Glutamatergic neuron (in vitro differentiated cells): ENCODE measurements around the gene PLN. TPM values are rescaled to one million over a fixed set of nuclear protein-coding genes. Genes with fewer than 3 reads are reported as not detected.

Source experiments
- DNase-seq: peaks from one replicate; pipeline ENCODE4 v3.0.0; 2022
- H3K27ac Mint-ChIP-seq: one replicate; pipeline ENCODE4 v1.8.0; 2020; ENCODE audit warnings: mild to moderate bottlenecking, mixed read lengths, inconsistent platforms; ENCODE audit not compliant: unreplicated experiment
- H3K27me3 Mint-ChIP-seq: one replicate; pipeline ENCODE4 v1.8.0; 2020; ENCODE audit warnings: mild to moderate bottlenecking, moderate library complexity, mixed read lengths, inconsistent platforms; ENCODE audit not compliant: unreplicated experiment
- H3K36me3 Mint-ChIP-seq: one replicate; pipeline ENCODE4 v1.8.0; 2020; ENCODE audit warnings: mild to moderate bottlenecking, mixed read lengths, inconsistent platforms; ENCODE audit not compliant: unreplicated experiment
- H3K4me1 Mint-ChIP-seq: one replicate; pipeline ENCODE4 v1.8.0; 2020; ENCODE audit warnings: mild to moderate bottlenecking, low read depth, mixed read lengths, inconsistent platforms; ENCODE audit not compliant: unreplicated experiment
- H3K4me3 Mint-ChIP-seq: one replicate; pipeline ENCODE4 v1.8.0; 2020; ENCODE audit warnings: mild to moderate bottlenecking, mixed read lengths, inconsistent platforms; ENCODE audit not compliant: unreplicated experiment
- H3K9me3 Mint-ChIP-seq: one replicate; pipeline ENCODE4 v1.8.0; 2020; ENCODE audit warnings: mild to moderate bottlenecking, moderate library complexity, mixed read lengths, inconsistent platforms; ENCODE audit not compliant: unreplicated experiment
- long read RNA-seq: library from polyadenylated mRNA; unstranded; transcript quantifications from one replicate; pipeline ENCODE4 v2.0.0, GENCODE V29; 2020; ENCODE audit not compliant: unreplicated experiment
- total RNA-seq: library from RNA; stranded (reverse); fragmentation: NEBNext Ultra II Directional; extraction: Animal tissue kit (Norgen Biotek cat#: 25700); gene quantifications from one replicate; pipeline ENCODE4 v1.2.1, GENCODE V29; 2021; ENCODE audit not compliant: unreplicated experiment
- TF ChIP-seq, protein P1 (sequence below): fragments of 200-600 bp; sonication (generic); IDR thresholded peaks from one replicate; pipeline ENCODE4 v1.5.0; 2021; ENCODE audit not compliant: partially characterized antibody, unreplicated experiment

The PLN gene
- not detected for total RNA-seq
- long read RNA-seq: 0 reads

GRCh38 chr6:118548136-118548535, at the start of gene PLN:
TSS of gene PLN (plus strand) at chr6:118548296. CDS start at chr6:118558922, 10,626 bp downstream.
- H3K27ac Mint-ChIP-seq: no peak within 1 kb of the TSS
- H3K27me3 Mint-ChIP-seq: no peaks in the 10 kb centered on the region
- H3K9me3 Mint-ChIP-seq: no peaks in the 10 kb centered on the region
- H3K36me3 Mint-ChIP-seq: no peaks in the 10 kb centered on the region
- no peak within 1 kb of the TSS for H3K4me3 Mint-ChIP-seq
- TF ChIP-seq, protein P1, sequence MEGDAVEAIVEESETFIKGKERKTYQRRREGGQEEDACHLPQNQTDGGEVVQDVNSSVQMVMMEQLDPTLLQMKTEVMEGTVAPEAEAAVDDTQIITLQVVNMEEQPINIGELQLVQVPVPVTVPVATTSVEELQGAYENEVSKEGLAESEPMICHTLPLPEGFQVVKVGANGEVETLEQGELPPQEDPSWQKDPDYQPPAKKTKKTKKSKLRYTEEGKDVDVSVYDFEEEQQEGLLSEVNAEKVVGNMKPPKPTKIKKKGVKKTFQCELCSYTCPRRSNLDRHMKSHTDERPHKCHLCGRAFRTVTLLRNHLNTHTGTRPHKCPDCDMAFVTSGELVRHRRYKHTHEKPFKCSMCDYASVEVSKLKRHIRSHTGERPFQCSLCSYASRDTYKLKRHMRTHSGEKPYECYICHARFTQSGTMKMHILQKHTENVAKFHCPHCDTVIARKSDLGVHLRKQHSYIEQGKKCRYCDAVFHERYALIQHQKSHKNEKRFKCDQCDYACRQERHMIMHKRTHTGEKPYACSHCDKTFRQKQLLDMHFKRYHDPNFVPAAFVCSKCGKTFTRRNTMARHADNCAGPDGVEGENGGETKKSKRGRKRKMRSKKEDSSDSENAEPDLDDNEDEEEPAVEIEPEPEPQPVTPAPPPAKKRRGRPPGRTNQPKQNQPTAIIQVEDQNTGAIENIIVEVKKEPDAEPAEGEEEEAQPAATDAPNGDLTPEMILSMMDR: no peak
- no peaks in the 10 kb centered on the region for H3K4me1 Mint-ChIP-seq
- no peak for DNase-seq

- H3K36me3 Mint-ChIP-seq: peaks cover 15% of the 10 kb centered on the region
Observed at GRCh38 chr6:118500130-118501015, 47.7 kb upstream of the PLN start.

GRCh38 chr6:118501099-118501498, 47.0 kb upstream of the PLN start:
- TF ChIP-seq, protein P1: no peak
- peaks cover 2% of the 10 kb centered on the region for H3K9me3 Mint-ChIP-seq
- DNase-seq: no peak
- peaks cover 14% of the 10 kb centered on the region for H3K36me3 Mint-ChIP-seq
- no peak overlapping the region for H3K4me3 Mint-ChIP-seq
- H3K27ac Mint-ChIP-seq: no peak overlapping the region
- H3K4me1 Mint-ChIP-seq: no peaks in the 10 kb centered on the region
- H3K27me3 Mint-ChIP-seq: peaks cover 1% of the 10 kb centered on the region

More at GRCh38 chr6:118500130-118501015, 47.7 kb upstream of the PLN start:
- TF ChIP-seq, protein P1: no peak
- H3K27me3 Mint-ChIP-seq: peaks cover 1% of the 10 kb centered on the region
- H3K4me3 Mint-ChIP-seq: no peak overlapping the region
- no peak overlapping the region for H3K27ac Mint-ChIP-seq
- no peaks in the 10 kb centered on the region for H3K9me3 Mint-ChIP-seq
- DNase-seq: no peak
- H3K4me1 Mint-ChIP-seq: no peaks in the 10 kb centered on the region

GRCh38 chr6:118501765-118502164, 46.3 kb upstream of the PLN start:
- Mint-ChIP-seq H3K27ac (no peak overlapping the region), H3K4me3 (no peak overlapping the region), H3K27me3 (peaks cover 1% of the 10 kb centered on the region), H3K4me1 (no peaks in the 10 kb centered on the region), H3K36me3 (peaks cover 14% of the 10 kb centered on the region), H3K9me3 (peaks cover 4% of the 10 kb centered on the region)
- TF ChIP-seq, protein P1: no peak
- DNase-seq: no peak

DNA sequence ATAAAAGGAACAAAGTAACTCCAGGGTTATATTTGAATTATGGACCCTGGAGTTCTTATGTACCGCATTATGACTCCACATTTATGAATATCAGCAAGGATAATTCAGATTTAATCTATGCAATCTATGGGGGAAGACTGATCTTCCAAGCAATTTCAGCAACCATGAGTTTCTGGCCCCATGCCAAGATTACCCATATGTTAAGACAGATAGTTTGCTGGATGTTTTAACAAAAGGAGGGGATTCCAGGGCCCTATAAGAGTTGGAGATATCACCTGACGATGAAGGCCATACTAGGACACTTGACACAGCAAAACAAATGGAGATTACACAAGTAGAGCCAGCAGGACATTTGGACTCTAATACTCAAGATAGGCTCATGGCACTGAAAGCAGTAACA, 45.9 kb upstream of the PLN start:
- H3K36me3 Mint-ChIP-seq: peaks cover 14% of the 10 kb centered on the region
- peaks cover 4% of the 10 kb centered on the region for H3K9me3 Mint-ChIP-seq
- no peaks in the 10 kb centered on the region for H3K4me1 Mint-ChIP-seq
- TF ChIP-seq, protein P1: no peak
- no peak overlapping the region for H3K27ac Mint-ChIP-seq
- H3K27me3 Mint-ChIP-seq: peaks cover 1% of the 10 kb centered on the region
- H3K4me3 Mint-ChIP-seq: no peak overlapping the region
- DNase-seq: no peak
